ENCODE data around the gene PLGRKT. TPM values are rescaled to one million over a fixed set of nuclear protein-coding genes. Genes with fewer than 3 reads are reported as not detected.

PLGRKT gene
- total and polyA plus RNA-seq, 2 experiments from 2014 or later: 13.1 to 31.5 TPM

- Histone ChIP-seq H3K27ac (ENCODE audit: low read depth) (no peak overlapping the region), H3K36me3 (ENCODE audit: insufficient read depth) (0 out of 2 replicates have a peak, but pooled peaks cover 6% of the 10 kb centered on the region), H3K4me2 (no peak overlapping the region), H2AFZ (no peak overlapping the region), H3K4me3 (no peak overlapping the region), H3F3A (replicated peaks; ENCODE audit: low read depth) (no peaks in the 10 kb centered on the region), H3K4me1 (ENCODE audit: insufficient read depth) (peaks cover 4% of the 10 kb centered on the region; the same call in 1 of the 2 replicates), H3K9me2 (ENCODE audit: insufficient read depth) (0 out of 2 replicates have a peak, but pooled peaks cover 3% of the 10 kb centered on the region), H4K20me1 (replicated peaks; ENCODE audit: insufficient read depth) (no peaks in the 10 kb centered on the region), H3K27me3 (ENCODE audit: insufficient read depth) (no peaks in the 10 kb centered on the region), H3K79me2 (replicated peaks; ENCODE audit: insufficient read depth) (no peaks in the 10 kb centered on the region)
- peaks cover 2% of the 10 kb centered on the region; the same call in 1 of the 3 replicates for H3K36me3 Mint-ChIP-seq (ENCODE audit: low read depth)
- H3K27me3 Mint-ChIP-seq (ENCODE audit: insufficient read depth, low read depth, poor library complexity): no peaks in the 10 kb centered on the region
- ATAC-seq: peak; percentile 88
- no peak overlapping the region for H3K27ac Mint-ChIP-seq
- no peak overlapping the region for H3K4me3 Mint-ChIP-seq
- no peak for TF ChIP-seq JUNB (IDR thresholded peaks at IDR 0.05; ENCODE audit: unreplicated experiment)
- TF ChIP-seq STAT1 (IDR thresholded peaks at IDR 0.05; ENCODE audit: unreplicated experiment): no peak
- TF ChIP-seq EZH2 (IDR thresholded peaks at IDR 0.05; ENCODE audit: low read depth, unreplicated experiment): no peak
- no peak for TF ChIP-seq NANOG (IDR thresholded peaks at IDR 0.05; ENCODE audit: borderline replicate concordance)
- no peak for TF ChIP-seq ZNF462 (CRISPR knock-in tag; IDR thresholded peaks at IDR 0.05)
- TF ChIP-seq REST (IDR thresholded peaks at IDR 0.05; ENCODE audit: unreplicated experiment): no peak
- TF ChIP-seq CTCF (conservative IDR thresholded peaks at IDR 0.05; ENCODE audit: low read depth in 2 of 2): no peak
- no peak for TF ChIP-seq EZH2phosphoT487 (IDR thresholded peaks at IDR 0.05; ENCODE audit: unreplicated experiment)
- TF ChIP-seq ZNF331 (CRISPR knock-in tag; IDR thresholded peaks at IDR 0.05; ENCODE audit: low read depth): no peak
- no peak for TF ChIP-seq ETS1 (IDR thresholded peaks at IDR 0.05)
- TF ChIP-seq CREB1 (CRISPR knock-in tag; IDR thresholded peaks at IDR 0.05; ENCODE audit: low read depth): no peak
- TF ChIP-seq ZNF114 (CRISPR knock-in tag; IDR thresholded peaks at IDR 0.05): no peak
- TF ChIP-seq POLR2AphosphoS5 (IDR thresholded peaks at IDR 0.05; ENCODE audit: low read depth): no peak
- DNase-seq (ENCODE audit: low spot score): peak; percentile 22
- peaks cover 15% of the 10 kb centered on the region for H3K9me3 Mint-ChIP-seq
- peaks cover 11% of the 10 kb centered on the region; the same call in 2 of the 3 replicates for H3K4me1 Mint-ChIP-seq
Measured at GRCh38 chr9:5482194-5482593, 44.5 kb upstream of the PLGRKT start.
